Psoas muscle (tissue), 8 donors: ENCODE results near the gene ME3. TPM values are rescaled to one million over a fixed set of nuclear protein-coding genes. Genes with fewer than 3 reads are reported as not detected.
"Not testable (repeated sequence)": the region's sequence is repeated elsewhere in the genome, so short reads cannot be mapped to it uniquely, and the experiment has no call there.

Experiments used
- ATAC-seq, 4 donors: fragments of 200-7000 bp; cut with Tn5 transposase; one replicate each; pipeline ENCODE4 v1.9.1; 2020; ENCODE audit warnings: moderate library complexity in 3 of 4, mild to moderate bottlenecking in 2 of 4
- DNase-seq, 2 donors: peaks; one replicate each; pipeline ENCODE4 v3.0.0-alpha.2; 2020
- H3K27ac ChIP-seq: fragments of 200-600 bp; one replicate; pipeline ENCODE4 v1.8.0; 2022
- H3K27me3 ChIP-seq, 3 donors: fragments of 200-600 bp in 1 of 3; one replicate each; pipeline versions ENCODE4 v1.6.1 to v1.8.0; 2013 to 2022; ENCODE audit warnings: low read length in 2 of 3, mild to moderate bottlenecking in 2 of 3, moderate library complexity in 1 of 3; ENCODE audit not compliant: insufficient read depth in 3 of 3
- H3K36me3 ChIP-seq, 2 donors: fragments of 200-600 bp in 1 of 2; one replicate each; pipeline versions ENCODE4 v1.6.1 to v1.8.0; 2013 to 2022; ENCODE audit warnings: low read depth in 1 of 2, mild to moderate bottlenecking in 1 of 2, moderate library complexity in 1 of 2; ENCODE audit not compliant: insufficient read depth in 1 of 2
- H3K4me1 ChIP-seq: fragments of 200-600 bp; one replicate; pipeline ENCODE4 v1.8.0; 2022
- H3K4me3 ChIP-seq: fragments of 200-600 bp; one replicate; pipeline ENCODE4 v1.8.0; 2022; ENCODE audit warnings: mild to moderate bottlenecking
- H3K9me3 ChIP-seq: fragments of 200-600 bp; one replicate; pipeline ENCODE4 v1.8.0; 2022
- CTCF ChIP-seq: fragments of 200-600 bp; IDR thresholded peaks from one replicate; pipeline ENCODE4 v1.8.0; 2022; ENCODE audit warnings: antibody characterized with exemption
- WGBS, 3 donors: extraction: QIAGEN DNeasy Blood & Tissue Kit; methylation state at CpG; one replicate each; pipeline versions ENCODE4 v1.1.6 to v1.1.7; 2013; 5-methylcytosine and 5-hydroxymethylcytosine counted together
- intact Hi-C, 2 donors: fragments of 100-400 bp; cut with DNase I; formaldehyde crosslinking; loops; one replicate each; pipeline versions ENCODE4 v1.11.0 to v1.14.2; 2022
- polyA plus RNA-seq, 3 donors: library from polyadenylated mRNA; stranded (reverse); fragments of 200-250 nt; gene quantifications; one replicate each; pipeline ENCODE4 v1.2.3, GENCODE V29; 2013
- total RNA-seq, 4 donors: library from RNA; stranded (reverse); fragmentation: NEBNext Ultra II Directional in 2 of 4; extraction: Animal tissue kit (Norgen Biotek cat#: 25700) in 2 of 4; gene quantifications; one replicate each; pipeline versions ENCODE4 v1.2.1 to v1.2.4, GENCODE V29; 2021 to 2023
- donor health status: healthy with polysubstance abuse.
- donor health status: DM: no; HTN: no; CAD: no; lungs with moderate emphysema.
- donor health status: Bipolar disorder and iron deficiency.
- donor health status: healthy.
- donor health status: DM: yes; HTN: yes; CAD: no.
- donor health status: DM: no; HTN: no; CAD: no.
- donor health status: DM: no; HTN: no; CAD: no.
- donor health status: DM: yes; HTN: yes; CAD: no.

Gene ME3
- total and polyA plus RNA-seq, 7 donors: 5.1 to 19.5 (median 11.2) TPM

GRCh38 chr11:86621854-86622253, 50.6 kb downstream of the ME3 start:
- no peak overlapping the region for H3K4me3 ChIP-seq
- intact Hi-C loops: no loop called here
- no peak overlapping the region for H3K27ac ChIP-seq
- peaks cover 30% of the 10 kb centered on the region for H3K4me1 ChIP-seq
- ATAC-seq: no peak
- no peak for DNase-seq
- no peaks in the 10 kb centered on the region for H3K36me3 ChIP-seq
- no peaks in the 10 kb centered on the region for H3K27me3 ChIP-seq
- no peak for TF ChIP-seq CTCF
- WGBS, 3 donors: 93 to 98% (median 97%) methylated on average over 3 of the region's 3 CpGs
- H3K9me3 ChIP-seq: no peaks in the 10 kb centered on the region

- ATAC-seq (peak in 1 of 4 donors; percentile 64), DNase-seq (peak in 1 of 2 donors; percentile 24)
- intact Hi-C loops: no loop called here
- Histone ChIP-seq H3K36me3 (no peaks in the 10 kb centered on the region), H3K27ac (no peak overlapping the region), H3K4me1 (peaks cover 26% of the 10 kb centered on the region), H3K9me3 (no peaks in the 10 kb centered on the region), H3K27me3 (no peaks in the 10 kb centered on the region), H3K4me3 (no peak overlapping the region)
- TF ChIP-seq CTCF: no peak
- WGBS, 3 donors: 26 to 46% (median 26%) methylated on average over 2 of the region's 2 CpGs
Measured at GRCh38 chr11:86620891-86621521, 51.4 kb downstream of the ME3 start.

- H3K27me3 ChIP-seq, H3K36me3 ChIP-seq, ATAC-seq, DNase-seq, H3K27ac ChIP-seq, H3K9me3 ChIP-seq, H3K4me3 ChIP-seq, intact Hi-C loops: not testable (repeated sequence)
- WGBS, 3 donors: 82 to 95% (median 89%) methylated on average over 3 of the region's 3 CpGs
- peaks cover 11% of the 10 kb centered on the region for H3K4me1 ChIP-seq
Measured at GRCh38 chr11:86619428-86619827, 53.0 kb downstream of the ME3 start.

GRCh38 chr11:86617502-86617901, 54.9 kb downstream of the ME3 start:
- H3K27ac ChIP-seq: no peak overlapping the region
- no peak for ATAC-seq
- TF ChIP-seq CTCF: no peak
- no peaks in the 10 kb centered on the region for H3K9me3 ChIP-seq
- intact Hi-C loops: no loop called here
- no peaks in the 10 kb centered on the region for H3K36me3 ChIP-seq
- no peaks in the 10 kb centered on the region for H3K4me1 ChIP-seq
- DNase-seq: no peak
- H3K4me3 ChIP-seq: no peak overlapping the region
- no peaks in the 10 kb centered on the region for H3K27me3 ChIP-seq

GRCh38 chr11:86615487-86615886, 56.9 kb downstream of the ME3 start:
- no peaks in the 10 kb centered on the region for H3K36me3 ChIP-seq
- TF ChIP-seq CTCF: no peak
- DNase-seq (no peak), ATAC-seq (no peak)
- no peak overlapping the region for H3K4me3 ChIP-seq
- H3K9me3 ChIP-seq: no peaks in the 10 kb centered on the region
- no peak overlapping the region for H3K27ac ChIP-seq
- no peaks in the 10 kb centered on the region for H3K4me1 ChIP-seq
- intact Hi-C loops: no loop called here
- no peaks in the 10 kb centered on the region for H3K27me3 ChIP-seq
